ENCODE measurements around the gene TMEM119.

TMEM119 gene, protein sequence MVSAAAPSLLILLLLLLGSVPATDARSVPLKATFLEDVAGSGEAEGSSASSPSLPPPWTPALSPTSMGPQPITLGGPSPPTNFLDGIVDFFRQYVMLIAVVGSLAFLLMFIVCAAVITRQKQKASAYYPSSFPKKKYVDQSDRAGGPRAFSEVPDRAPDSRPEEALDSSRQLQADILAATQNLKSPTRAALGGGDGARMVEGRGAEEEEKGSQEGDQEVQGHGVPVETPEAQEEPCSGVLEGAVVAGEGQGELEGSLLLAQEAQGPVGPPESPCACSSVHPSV

DNA sequence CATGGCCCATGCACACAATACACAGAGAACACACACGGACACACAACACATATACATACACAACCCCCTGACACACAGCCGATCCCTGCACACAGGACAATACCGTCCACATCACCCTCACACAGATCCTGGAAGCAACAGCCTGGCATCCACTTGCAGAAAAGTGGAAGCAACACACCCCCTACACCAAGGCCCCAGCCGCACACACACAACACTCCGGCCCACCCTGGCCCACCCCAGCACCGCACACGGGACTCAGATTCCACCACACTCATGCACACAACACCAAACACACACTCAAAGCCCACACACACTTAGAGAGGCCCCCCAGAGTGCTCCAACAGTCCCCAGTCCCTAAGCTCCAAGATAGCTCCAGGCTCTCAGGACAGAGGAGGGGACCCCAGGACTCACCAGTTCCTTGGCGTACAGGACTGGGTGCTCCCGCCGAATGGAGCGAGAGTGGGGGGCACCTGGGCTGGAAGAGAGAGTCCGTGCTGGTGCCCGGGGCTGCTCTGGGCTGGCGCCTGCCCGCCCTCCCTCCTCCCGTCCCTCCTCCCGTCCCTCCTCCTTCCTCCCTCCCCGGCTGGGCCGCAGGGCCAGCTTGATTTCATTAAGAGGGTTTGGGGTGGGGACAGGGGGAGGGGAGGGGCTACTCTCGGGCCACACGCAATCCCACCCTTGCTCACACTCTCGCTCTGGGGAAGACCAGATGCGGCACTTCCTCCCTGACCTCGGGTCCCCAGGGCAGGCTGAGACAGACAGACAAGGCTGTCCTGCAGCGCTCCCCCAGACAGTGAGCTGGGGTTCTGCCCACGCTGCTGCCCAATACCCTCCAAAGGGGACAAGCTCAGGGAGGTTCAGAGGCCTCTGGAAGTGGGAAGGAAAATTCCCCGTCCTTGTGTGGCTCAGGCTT lies at the start of gene TMEM119:
Gene TMEM119 (minus strand): TSS at position 526 of the 913 bp plus-strand sequence. CDS start 5,701 bp downstream, outside the sequence.
- DNase-seq = no peak

DNA sequence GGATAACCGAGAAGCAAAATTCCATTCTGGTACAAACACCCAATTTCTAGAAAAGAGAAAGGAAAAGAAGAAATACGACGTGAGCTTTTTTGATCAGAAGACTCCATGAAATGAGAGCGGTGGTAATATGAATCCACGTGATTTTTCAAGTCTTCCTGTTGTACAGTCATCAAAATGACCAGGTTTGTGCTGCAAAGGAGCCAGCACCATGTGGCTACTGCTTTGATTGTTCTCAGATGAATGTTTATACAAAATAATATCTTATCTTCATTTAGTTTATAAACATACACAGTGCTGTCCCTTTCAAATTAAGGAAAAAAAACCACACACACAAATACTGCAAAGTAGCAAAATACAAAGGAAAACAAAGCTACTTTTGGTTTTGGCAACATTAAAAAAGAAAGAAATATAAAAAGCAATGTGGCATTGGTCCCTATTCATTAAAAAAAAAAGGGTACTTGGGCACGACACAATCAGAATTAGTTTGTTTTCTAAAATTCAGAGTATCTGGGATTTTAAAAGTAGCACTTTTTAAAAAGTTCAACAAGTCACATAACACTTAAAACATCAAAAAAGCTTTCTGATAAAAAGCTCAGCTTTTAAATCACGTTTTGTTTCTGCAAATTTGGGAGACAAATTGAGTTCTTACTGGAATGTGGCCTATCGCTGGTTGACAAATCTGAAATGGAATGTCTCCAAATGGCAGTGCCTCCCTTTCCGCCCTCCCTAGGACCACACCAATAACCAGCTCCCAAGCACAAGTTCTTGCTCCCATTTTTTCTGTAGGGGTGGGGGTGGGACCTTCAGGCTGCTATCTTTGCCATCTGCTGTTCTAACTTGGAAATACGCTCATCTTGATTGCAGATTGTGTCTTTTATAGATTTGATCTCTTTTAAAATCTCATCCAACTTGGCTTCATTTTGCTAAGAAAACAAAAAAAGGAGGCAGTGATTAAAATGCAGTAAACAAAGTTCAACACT lies 49.0 kb upstream of the TMEM119 start:
- DNase-seq = no peak

DNA sequence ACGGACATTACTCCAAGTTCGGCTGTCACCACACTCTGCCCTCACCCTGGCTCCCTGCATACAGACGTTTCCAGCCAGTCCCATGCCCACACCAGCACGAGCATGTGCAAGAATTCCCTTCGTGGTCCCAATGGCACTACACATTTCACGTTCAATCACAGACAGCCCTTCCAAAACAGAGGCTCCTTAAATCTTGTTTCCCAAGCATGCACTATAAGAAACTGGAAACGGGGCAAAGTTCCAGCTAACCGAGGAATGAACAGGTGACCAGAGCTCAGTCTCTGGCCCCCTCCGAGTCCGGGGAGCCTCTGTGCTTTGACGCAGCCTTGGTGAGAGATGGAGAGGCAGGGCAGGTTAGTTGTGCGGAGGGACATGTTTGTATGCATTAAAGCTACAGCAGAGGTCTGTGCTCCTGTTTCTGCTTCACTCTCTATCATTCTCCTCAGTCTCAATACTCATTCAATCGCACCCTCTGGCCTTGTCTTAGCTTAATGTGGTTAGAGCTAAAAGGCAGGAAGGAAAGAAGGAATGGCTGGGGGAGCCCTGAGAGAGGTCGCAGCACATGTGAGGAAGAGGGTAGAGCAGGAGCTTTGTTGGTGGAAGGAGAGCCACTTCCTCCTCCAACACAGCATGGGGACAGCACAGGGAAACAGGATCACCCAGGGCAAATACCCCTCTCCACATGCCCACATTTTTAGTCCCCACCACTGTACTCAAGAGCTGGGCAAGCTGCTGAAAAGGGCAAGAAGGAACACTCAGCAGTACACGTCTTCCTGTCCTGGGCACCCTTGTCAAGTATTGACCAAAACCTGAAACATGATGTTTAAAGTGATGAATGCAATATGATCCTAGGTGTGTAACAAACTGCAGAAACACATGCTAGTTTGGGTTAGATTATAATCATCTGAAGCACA lies 48.1 kb upstream of the TMEM119 start:
- peak; percentile 42 for DNase-seq

DNA sequence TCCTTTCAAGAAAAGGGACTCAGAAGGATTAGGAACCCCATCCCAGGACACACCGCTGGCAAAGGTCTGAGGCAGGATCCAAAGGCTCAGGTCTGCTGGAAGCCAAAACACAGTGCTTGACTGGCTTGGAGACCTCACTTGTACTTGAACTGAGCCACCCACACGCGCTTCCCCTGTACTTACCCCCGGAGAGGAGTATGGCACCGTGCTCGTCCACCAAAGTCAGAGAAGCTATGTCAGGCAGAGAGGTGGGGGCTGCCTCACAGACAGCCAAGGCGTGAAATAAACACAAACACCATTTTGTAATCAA lies 46.9 kb upstream of the TMEM119 start:
- no peak for DNase-seq

DNA sequence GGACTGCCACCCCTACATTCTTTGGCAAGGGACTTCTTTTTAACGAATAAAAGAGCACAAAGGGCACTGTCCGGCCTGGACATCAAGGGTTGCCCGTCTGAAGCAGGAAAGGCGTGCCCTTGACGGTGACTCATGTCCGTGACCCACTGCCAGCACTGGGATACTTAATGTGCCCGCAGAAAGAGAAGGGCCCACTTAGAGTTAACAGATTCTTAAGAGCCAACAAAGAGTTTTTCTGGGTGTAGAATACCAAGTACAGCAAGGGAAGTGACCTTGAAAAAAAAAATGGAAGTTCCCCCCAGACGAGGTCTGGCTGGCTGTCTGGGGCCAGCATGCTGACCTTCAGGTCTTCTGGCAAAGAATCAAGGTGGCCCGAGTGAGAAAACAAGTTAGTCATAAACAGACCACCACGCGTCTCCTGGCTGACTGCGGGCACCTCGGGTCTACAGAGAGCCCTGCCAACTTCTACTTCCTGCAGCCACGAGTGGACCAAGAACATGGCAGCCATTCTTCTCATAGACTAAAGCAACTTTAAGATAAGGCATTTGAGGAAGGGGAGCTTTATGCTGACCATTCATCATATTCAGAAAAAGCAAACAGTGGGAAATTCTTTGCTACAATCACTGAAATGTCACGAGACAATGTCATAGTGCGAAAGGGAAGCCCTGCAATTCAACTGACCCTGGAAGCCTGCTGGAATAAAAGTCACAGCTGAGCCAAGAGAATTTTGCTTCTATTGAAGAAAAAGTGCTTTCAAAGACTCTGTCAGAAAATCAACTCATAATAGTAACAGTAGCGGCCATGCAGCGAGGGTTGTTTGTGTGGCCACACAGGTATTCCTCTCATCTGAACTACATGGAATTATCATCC lies 46.3 kb upstream of the TMEM119 start:
- no peak for DNase-seq

DNA sequence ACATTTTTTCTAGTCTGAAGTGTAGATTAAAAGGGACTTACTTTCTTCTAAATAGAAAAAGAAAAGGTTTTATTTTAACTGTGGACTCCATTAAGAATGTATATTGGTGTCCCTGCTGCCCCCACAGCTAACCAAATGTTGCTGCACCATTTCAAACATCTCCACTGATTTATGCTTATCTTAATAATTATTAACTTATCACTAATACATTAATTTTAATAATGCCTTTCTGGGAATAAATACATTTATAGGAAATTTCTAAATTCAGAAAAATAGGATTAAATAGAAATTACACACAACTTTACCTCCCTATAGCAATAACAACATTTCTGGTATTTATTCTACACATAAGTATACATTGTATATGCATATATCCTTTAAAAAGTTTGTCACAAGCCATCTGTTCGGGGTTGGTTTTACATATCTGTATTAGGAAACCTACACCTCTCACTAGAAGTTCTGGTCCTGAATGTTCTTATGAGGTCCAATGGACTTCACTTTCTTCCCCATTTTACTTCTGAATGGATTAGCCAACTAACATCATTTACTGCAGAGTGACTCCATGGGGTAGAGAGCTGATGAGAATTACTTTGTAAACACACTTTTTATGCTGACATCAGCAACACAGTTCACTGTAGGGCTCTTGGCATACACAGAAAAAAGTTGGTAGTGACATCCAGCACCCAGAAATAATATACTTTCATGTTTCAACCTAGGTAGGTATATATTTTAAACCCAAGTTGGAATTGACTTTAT lies 45.2 kb upstream of the TMEM119 start:
- no peak for DNase-seq

DNA sequence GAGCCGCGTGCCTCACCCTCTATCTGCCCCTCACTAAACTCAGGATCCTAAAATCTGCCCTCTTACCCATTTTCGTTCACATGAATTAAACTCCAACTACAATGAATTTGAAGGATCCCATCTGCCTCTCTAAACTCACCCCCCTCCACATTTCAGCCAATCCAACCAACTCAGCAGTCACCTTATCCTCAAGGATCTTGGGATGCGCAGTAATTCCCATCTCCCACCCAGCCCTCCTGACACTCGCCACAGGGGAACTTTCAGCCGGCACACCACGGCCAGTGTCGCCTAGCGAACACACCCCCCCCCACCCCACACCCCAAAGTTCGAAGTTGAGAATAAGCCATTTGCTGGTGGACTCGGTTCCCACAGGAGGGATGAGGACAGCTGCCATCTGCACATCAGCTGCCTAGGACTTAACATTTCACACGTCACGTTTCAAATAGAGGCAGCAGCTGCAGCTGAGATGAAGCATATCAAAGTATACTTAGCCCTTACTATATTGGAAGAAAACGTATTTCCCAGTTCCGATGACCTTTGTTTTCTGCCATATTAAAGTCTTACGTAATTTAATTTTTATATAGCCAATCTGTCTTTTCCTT lies 44.5 kb upstream of the TMEM119 start:
- no peak for DNase-seq

DNA sequence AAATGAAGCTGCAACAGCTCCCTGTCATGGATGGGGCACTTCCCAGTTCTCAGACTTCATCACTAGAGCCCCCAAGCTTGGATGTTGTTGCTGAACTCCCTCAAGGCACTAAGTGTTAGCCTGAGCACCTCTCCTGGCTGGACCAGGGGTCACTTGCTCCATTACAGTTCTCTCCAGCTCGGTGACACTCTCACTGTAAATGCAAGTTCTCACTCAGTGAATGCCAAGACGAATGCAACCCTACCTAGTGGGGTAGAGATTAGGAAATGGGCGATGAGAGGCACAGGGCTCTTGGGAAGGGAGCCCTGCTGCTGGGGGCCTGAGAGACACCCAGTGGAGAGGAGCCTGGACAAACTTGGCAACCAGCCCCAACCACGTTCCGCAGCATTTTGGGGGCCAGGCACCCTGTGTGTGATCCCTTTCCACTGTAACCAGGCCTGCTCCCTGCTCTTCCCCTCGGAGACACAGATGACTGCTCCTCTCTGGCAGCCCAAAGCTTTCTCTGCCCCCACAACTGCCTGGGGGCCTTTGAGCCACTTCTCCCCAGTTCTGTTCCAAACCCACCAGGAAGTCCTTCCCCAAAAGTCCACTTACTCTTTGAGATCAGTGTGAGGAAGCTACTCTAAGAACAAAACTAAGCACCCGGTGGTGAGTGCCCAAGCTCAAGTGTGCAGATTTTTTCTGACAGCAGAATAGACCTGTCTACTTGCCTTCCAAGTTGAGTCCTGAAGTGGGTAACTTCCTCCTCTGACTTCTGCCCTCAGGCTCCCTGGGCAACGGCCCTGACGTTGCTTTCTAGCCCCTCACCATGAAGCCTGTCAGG lies 43.8 kb upstream of the TMEM119 start:
- DNase-seq = no peak

DNA sequence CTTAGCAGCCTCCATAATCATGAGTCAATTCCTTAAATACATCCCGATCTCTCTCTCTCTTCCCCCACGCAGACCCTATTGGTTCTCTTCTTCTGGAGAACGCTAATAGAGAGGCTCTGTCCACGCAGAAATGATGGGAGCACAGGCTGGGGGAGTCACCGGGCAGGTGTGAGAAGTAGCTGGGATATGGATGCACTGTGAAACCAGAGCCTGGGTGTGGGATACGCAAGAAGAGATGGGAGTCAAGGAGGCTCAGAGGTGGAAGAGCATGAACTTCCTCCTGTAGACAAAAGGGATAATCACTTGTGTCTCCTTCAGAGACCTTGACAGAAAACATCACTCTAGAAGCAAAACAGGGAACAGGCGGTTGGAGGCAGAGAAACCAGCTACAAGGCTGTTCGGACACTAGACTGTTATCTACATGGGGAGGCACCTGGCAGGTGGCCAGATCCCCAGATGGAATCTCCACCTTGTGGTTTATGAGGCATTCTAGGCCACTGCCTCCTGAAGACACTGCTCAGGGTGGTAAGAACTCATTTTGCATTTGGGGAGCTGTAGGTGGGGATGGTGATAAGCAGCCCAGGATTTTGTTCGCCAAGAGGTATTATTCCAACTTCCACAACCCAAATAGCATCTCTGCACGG lies 43.0 kb upstream of the TMEM119 start:
- no peak for DNase-seq

DNA sequence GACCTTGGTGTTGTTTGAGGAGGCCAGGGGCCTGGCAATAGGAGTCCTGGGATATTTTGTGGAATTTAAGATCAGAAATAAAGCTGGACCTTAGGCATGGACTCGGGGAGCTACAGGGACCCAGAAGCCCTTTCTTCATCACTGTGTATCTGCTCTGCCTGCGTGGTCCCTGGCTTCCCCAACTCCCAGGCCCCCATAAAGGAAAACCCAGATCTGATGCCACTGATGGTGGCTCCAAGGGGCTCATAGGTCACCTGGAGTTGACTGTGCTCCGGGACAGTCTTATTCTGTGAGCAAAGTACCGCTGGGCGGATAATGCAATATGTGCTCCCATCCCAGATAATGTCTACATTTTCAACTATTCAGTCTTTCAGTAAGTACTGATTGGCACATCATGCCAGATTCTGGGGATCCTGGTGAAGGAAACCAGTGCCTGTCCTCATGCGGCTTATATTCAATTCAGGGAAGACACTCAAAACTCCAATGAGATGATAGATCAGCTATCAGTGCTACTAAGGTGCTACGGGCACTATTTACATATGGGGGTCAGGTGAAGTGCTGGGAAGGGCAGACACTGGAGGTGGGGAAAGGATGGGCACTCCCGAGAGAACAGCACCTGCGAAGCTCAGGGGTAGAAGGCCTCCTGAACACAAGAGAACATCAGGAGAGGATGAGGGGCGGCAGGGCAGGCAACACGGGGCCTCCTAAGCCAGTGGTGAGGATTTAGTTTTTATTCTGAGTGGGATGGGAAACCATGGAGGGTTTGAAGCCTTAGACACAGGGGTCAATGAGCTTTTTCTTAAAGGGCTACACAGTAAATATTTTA lies 41.3 kb upstream of the TMEM119 start:
- no peak for DNase-seq

DNA sequence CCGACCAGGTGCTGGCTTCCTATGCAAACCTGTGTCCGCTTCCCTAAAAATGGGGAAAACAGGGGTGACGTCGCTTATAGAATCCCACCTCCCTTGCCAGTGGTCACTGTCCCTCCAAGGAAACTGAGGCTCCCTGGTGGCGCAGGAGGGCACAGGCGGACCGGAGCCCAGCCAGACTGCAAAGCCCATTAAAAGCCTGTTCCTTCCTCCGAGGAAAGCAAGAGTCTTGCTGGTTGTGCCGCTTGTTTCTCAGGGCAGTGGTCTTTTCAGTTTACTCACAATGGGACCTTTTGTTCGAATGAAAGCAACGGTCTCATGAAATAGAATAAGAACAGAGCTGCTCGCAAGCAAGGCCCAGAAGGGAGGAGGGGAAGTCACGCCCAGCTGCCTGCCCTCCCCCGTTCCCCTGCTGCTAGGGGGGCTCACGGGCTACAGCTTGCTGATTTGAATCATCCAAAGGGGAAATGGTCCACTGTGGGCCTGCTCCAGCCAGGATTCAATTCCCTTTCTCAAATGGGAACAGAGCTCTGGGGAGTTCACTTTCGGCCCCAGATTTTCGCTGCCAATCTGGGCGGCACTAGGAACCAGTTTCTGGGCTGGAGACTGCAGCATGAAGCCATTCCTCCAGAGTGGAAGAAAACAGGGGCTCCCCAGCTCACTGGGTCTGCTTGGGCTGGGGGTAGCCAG lies 40.4 kb upstream of the TMEM119 start:
- peak; percentile 25 for DNase-seq

DNA sequence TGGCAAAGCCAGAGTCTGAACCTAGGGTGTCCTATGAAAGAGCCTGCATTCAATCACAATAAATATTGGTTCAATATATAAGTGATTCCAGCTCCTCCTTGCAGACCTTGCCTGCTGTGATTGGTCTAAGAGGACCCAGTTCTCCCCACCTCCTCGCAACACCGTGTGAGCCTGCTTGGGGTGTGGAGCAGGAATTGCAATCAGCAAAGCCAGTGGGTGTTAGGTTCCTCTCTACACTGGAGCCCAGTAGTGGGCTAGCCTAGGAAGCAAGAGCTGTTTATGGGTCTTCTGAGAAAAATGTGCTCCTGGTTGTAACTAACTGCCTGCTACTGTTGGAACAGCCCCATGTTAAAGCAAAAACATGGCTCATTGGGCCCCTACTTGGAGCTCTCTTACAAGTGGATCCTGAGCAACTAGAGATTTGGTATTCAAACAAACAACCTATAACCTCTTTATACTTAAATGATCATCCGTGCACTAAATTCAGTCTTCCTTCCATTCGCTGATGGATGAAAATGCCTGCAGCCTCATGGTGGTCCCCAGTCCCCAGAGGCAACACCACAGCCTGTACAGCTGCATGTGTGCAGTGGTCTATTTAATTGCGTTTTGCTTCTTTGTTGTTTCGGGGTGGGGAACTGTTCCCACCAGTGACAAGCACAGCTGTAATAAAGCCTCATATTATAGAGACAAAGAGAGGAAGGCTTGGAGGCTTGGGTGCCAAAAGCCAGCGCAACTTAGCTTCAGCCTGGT lies 39.5 kb upstream of the TMEM119 start:
- DNase-seq = no peak

DNA sequence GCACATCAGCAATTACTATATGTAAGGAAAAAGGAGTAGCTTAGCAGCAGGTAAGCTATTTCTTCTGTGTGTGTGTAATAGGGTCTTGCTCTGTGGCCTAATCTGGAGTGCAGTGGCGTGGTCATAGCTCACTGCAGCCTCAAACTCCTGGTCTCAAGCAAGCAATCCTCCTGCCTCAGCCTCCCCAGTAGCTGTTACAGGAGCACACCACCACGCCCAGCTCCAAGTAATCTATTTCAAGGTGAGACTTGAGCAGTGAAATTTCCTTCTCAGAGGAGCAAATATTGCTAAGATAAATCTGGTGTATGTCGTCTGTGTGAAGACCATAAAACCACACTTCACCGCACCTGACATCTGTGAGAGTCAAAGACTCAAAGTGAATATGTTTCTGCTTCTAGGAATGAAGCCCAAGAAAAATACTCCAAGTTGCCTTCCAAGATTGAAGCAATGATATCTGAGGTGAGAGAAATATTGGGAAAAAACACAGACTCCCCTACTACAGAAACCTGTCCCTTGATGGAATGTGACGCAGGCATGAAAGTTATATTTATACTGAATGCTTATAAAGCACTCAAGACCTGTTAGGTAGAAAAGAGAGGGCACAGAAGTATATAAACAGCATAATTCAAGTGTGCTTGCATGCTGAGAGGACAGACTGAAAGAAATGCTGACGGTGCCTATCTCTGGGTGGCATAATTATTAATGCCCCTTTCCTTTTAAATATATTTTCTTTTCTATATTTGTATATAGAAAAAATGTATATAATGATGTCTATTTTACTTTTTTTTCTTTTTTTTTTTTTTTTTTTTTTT lies 38.3 kb upstream of the TMEM119 start:
- no peak for DNase-seq

DNA sequence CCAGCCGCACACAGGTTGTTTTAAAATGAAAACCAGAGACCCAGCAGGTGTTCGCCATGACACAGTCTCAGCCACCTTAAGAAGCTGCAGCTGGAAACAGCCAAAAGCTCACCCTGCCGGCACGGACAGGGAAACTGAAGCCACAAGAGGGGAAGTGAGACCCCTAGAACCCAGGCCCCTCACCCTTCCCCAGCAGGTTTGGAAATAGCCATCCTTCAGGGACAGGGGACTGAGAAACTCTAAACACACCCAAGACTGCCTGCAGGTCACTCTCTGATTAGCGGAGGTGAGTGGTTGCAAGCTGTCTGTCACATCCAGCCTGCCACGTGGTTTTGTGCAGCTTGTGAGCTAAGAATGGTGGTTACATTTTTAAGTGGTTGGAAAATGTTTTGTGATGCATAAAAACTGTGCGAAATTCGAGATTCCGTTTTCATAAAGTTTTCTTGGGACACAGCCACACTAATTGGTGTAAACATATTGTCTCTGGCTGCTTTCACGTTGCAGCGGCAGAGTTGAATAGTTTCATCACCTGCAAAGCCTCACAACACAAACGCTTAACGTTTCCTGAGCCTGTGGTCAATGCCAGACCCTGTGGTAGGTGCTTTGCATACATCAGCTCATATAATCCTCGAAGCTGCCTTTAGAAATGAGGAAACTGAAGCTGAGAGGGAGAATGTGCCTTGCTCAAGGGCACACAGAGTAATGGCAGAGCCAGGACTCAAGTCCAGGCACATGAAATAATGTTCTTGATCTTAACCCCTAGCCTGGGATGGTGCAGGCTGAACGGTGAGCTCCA lies 37.5 kb upstream of the TMEM119 start:
- DNase-seq = peak; percentile 79
